ENCODE results near the gene ZSCAN30. TPM values are rescaled to one million over a fixed set of nuclear protein-coding genes. Genes with fewer than 3 reads are reported as not detected.
A peak's percentile ranks its signal among the peaks of the same experiment; 100 is the strongest.
"Not testable (repeated sequence)": the region's sequence is repeated elsewhere in the genome, so short reads cannot be mapped to it uniquely, and the experiment has no call there.

Gene ZSCAN30
- total RNA-seq, 1 experiment from 2014 or later: 2.9 TPM

GRCh38 chr18:35245719-35246317 is 44.2 kb downstream of the ZSCAN30 start:
- no peak for DNase-seq (ENCODE audit: low read depth)
- in situ Hi-C loops (cut with HindIII; ENCODE audit: low pct_unique_long_range_greater_than_20kb, low sequenced_read_pairs): no loop called here

DNA sequence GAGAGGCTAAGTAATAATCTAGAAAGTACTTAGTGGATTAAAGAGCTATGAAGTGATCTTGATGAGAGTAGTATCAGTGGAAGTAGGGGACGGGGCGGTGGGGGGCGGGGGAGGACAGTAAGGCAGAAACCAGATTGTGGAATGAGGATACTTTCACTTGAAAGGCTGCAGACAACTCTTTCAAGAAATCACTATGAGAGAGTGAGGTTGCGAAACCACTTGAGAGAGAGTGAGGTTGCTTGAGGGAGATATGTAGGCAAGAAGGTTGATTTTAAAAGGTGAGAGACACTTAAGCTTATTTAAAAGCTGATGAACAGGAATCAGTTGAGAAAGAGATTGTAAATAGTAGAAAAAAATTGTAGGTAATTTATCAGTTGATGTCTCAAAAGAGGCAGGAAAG is 45.4 kb downstream of the ZSCAN30 start:
- no peak for DNase-seq (ENCODE audit: low read depth)
- in situ Hi-C loops (cut with HindIII; ENCODE audit: low pct_unique_long_range_greater_than_20kb, low sequenced_read_pairs): no loop called here

DNA sequence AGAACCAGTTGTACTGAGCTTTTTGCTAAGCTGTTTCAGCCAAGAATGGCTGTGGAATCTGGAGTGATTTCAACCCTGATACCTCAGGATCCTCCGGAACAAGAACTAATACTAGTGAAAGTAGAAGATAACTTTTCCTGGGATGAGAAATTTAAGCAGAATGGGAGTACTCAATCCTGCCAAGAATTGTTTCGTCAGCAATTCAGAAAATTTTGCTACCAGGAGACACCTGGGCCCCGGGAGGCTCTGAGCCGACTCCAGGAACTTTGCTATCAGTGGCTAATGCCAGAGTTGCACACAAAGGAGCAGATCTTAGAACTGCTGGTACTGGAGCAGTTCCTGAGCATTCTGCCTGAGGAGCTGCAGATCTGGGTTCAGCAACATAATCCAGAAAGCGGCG is 47.6 kb downstream of the ZSCAN30 start:
- in situ Hi-C loops (cut with HindIII; ENCODE audit: low pct_unique_long_range_greater_than_20kb, low sequenced_read_pairs): no loop called here
- DNase-seq (ENCODE audit: low read depth): no peak

- in situ Hi-C loops (cut with HindIII; ENCODE audit: low pct_unique_long_range_greater_than_20kb, low sequenced_read_pairs): no loop called here
- no peak for DNase-seq (ENCODE audit: low read depth)
These were observed 48.6 kb downstream of the ZSCAN30 start for GRCh38 chr18:35241448-35241804.

DNA sequence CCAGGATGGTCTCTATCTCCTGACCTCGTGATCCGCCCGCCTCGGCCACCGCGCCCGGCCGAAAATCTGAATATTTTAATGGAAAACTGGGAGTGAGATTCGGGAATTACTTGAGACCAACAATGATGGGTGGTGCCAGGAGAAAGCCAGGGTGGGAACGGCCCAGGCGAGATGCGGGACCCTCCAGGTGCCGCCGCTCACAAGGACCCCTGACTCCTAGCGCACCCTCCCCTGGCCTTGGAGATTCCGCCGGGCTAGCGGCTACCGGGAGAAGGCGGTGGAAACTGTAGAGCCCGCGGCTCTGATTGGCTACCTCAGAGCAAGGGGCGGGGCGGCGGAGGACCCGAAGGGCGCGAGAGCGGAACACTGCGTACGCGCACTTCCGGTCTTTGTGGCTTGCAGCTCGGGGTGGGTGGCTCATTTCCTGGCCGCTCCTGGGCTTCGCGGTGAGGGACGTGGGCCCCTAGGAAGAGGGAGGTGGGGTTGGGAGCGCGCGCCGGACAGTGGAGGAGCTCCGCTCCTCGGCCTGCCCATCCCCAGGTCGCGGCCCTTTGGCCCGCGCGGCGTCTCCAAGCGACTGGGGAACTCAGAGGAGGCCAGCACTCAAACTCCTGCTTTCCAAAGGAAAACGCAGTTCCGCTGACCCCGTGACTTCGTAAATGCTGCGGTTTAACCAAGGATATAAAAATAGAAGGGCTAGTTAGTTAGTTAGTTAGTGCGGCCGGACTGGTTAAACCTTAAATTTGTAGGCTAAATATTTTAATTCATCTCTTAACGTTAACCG is 49.2 kb downstream of the ZSCAN30 start, which contains the start of gene ZNF397:
Gene ZNF397 (plus strand): TSS at position 371 of the 784 bp plus-strand sequence. CDS start 1,437 bp downstream, outside the sequence.
- peak; percentile 89 for DNase-seq (ENCODE audit: low read depth)
- in situ Hi-C loops (cut with HindIII; ENCODE audit: low pct_unique_long_range_greater_than_20kb, low sequenced_read_pairs): no loop called here

DNA sequence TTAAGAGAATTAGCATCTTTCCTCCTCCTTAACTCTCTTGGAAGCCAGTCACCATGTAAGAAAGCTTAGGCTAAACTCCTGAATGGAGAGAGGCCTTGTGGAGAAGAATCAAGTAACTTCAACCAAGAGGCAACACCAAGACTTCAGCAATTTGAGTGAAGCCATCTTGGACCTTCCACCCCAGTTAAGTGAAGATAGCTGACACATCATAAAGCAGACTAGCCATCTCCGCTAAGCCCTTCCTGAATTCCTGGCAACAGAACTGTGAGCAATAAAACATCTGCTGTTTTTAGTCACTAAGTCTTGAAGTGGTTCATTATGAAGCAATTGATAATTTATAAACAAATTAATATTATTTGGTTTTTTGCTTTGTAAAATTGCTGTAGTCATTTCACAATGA is 50.7 kb downstream of the ZSCAN30 start:
- no peak for DNase-seq (ENCODE audit: low read depth)
- in situ Hi-C loops (cut with HindIII; ENCODE audit: low pct_unique_long_range_greater_than_20kb, low sequenced_read_pairs): no loop called here

DNA sequence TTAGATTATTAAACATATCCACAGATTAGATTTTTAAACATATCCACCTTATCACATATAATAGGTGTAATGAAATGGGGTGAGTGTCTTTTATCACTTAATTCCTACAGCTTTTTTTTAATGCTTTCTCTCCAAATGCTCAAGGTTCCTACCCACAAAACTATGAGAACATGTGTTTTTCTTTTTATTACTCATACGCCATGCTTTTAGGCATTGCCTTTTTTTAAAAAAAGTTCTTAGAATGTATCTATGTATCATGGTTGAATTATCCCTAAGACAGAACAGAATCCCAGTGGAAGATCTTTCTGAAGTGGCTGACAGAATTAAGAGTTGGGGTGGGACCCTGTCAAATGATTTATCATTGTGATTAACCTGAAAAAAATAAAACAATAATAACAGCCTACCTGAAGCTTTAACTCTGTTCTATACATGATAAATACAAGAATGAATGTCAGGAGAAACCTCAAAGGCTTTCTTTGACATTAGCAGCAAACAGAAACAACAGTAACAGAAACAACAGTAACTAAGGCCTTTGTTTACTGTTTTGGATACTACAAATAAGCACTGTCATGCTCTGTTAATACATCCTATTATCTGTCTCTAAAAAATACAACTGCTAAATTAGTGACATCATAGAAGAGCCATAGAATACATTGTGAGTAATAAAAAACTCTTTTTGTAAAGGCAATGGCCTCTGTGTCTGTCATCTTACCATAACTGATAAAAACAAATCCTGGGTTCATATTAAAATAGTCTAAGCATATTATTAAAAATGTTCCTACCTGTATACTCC is 53.3 kb downstream of the ZSCAN30 start:
- in situ Hi-C loops (cut with HindIII; ENCODE audit: low pct_unique_long_range_greater_than_20kb, low sequenced_read_pairs): no loop called here
- DNase-seq (ENCODE audit: low read depth): no peak

GRCh38 chr18:35231052-35231451 is 59.0 kb downstream of the ZSCAN30 start:
- DNase-seq (ENCODE audit: low read depth): peak; percentile 3
- in situ Hi-C loops (cut with HindIII; ENCODE audit: low pct_unique_long_range_greater_than_20kb, low sequenced_read_pairs): no loop called here

DNA sequence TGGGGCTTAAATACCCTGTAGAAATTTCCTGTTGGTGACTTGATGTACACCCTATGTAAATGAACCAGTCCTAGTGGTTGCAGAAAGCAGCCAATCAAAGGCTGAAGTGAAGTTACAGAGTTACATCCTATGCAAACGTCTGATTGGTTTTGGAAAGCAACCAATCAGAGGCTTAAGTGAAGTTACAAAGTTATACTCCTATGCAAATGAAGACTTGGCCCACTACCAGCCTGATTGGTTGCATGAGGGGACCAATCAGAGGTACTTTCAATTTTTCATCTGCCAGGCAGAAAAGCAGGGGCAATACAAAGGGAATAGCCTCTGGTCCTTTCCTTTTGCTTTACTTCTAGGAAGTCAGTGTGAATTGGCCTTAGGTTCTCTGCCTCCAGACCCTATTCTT is 62.8 kb downstream of the ZSCAN30 start:
- in situ Hi-C loops (cut with HindIII; ENCODE audit: low pct_unique_long_range_greater_than_20kb, low sequenced_read_pairs): no loop called here
- no peak for DNase-seq (ENCODE audit: low read depth)

DNA sequence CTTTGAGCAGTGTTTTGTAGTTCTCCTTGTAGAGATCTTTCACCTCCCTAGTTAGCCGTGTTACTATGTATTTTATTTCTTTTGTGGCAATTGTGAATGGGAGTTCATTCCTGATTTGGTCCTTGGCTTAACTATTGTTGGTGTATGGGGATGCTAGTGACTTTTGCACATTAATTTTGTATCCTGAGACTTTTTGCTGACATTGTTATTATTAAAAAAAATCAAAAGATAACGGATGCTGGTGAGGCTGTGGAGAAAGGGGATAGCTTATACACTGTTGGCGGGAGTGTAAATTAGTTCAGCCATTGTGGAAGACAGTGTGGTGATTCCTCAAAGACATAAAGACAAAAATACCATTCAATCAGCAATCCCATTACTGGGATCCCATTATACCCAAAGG is 66.2 kb downstream of the ZSCAN30 start:
- DNase-seq (ENCODE audit: low read depth): no peak
- in situ Hi-C loops (cut with HindIII; ENCODE audit: low pct_unique_long_range_greater_than_20kb, low sequenced_read_pairs): no loop called here

DNA sequence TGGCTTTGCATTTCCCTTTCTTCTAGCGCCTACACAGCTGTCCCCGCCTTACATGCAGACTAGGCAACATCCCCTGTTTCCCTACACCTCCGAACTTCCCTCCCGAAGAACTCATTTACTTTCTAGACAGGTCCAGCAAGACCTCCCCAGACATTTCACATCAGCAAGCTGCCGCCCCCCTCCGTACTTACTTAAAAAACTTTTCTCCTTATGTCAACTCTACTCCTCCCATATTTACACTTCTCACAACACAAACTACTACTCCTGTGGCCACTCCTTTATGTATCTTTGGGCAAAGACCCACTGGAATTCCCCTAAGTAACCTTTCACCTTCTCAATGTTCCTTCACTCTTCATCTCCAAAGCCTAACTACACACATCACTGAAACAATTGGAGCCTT is 69.6 kb downstream of the ZSCAN30 start:
- in situ Hi-C loops (cut with HindIII; ENCODE audit: low pct_unique_long_range_greater_than_20kb, low sequenced_read_pairs): no loop called here
- no peak for DNase-seq (ENCODE audit: low read depth)

DNA sequence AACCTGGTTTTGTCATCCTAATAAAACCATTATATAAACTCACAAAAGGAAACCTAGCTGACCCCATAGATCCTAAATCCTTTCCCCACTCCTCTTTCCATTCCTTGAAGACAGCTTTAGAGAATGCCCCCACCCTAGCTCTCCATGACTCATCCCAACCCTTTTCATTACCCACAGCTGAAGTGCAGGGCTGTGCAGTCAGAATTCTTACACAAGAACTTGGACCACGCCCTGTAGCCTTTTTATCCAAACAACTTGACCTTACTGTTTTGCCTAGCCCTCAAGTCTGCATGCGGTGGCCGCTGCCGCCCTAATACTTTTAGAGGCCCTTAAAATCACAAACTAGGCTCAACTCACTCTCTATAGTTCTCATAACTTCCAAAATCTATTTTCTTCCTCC is 70.7 kb downstream of the ZSCAN30 start:
- in situ Hi-C loops (cut with HindIII; ENCODE audit: low pct_unique_long_range_greater_than_20kb, low sequenced_read_pairs); DNase-seq (ENCODE audit: low read depth): not testable (repeated sequence)

GRCh38 chr18:35216611-35217010 is 73.4 kb downstream of the ZSCAN30 start:
- DNase-seq (ENCODE audit: low read depth); in situ Hi-C loops (cut with HindIII; ENCODE audit: low pct_unique_long_range_greater_than_20kb, low sequenced_read_pairs): not testable (repeated sequence)

DNA sequence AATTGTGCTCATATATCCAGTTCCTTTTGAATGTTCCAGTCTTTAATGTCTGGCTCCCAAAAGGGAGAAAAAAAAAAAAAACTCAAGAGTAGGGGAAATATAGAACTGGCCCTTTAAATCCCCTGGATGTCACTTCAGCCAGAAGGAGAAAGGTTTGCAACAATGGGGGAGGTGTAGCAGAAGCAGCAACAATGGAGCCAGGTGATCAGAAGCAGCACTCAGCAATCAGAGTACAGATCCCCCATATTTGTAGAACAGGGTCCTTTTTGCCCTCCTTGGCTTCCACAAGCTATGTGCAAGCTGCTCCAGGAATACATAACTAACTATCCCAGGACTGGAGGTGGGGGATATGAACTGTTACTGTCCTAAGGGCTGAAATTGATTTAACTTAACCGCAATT is 75.0 kb downstream of the ZSCAN30 start:
- in situ Hi-C loops (cut with HindIII; ENCODE audit: low pct_unique_long_range_greater_than_20kb, low sequenced_read_pairs): no loop called here
- DNase-seq (ENCODE audit: low read depth): no peak

GRCh38 chr18:35205746-35206458 is 84.1 kb downstream of the ZSCAN30 start:
- in situ Hi-C loops (cut with HindIII; ENCODE audit: low pct_unique_long_range_greater_than_20kb, low sequenced_read_pairs): not testable (repeated sequence)

GRCh38 chr18:35205199-35205712 is 84.8 kb downstream of the ZSCAN30 start:
- in situ Hi-C loops (cut with HindIII; ENCODE audit: low pct_unique_long_range_greater_than_20kb, low sequenced_read_pairs): no loop called here
- no peak for DNase-seq (ENCODE audit: low read depth)

More at GRCh38 chr18:35205746-35206458, 84.1 kb downstream of the ZSCAN30 start:
- not testable (repeated sequence) for DNase-seq (ENCODE audit: low read depth)

- DNase-seq (ENCODE audit: low read depth): no peak
- in situ Hi-C loops (cut with HindIII; ENCODE audit: low pct_unique_long_range_greater_than_20kb, low sequenced_read_pairs): no loop called here
These were observed 87.0 kb downstream of the ZSCAN30 start for GRCh38 chr18:35203067-35203466.

GRCh38 chr18:35201256-35201931 is 88.6 kb downstream of the ZSCAN30 start:
- in situ Hi-C loops (cut with HindIII; ENCODE audit: low pct_unique_long_range_greater_than_20kb, low sequenced_read_pairs): no loop called here

More at GRCh38 chr18:35201256-35201931, 88.6 kb downstream of the ZSCAN30 start:
- DNase-seq (ENCODE audit: low read depth): no peak
